HEK293 (cell line): Measurements from ENCODE around the gene HSD17B12.

ENCODE experiments used
- CTCF ChIA-PET: fragments of 350-600 bp; formaldehyde crosslinking; extraction: SDS; loops from one replicate; lab custom pipeline; 2021; ENCODE audit warnings: antibody characterized with exemption; lab: Yijun Ruan, JAX
- POLR2A ChIA-PET: fragments of 300-600 bp; formaldehyde crosslinking; extraction: SDS; loops from one replicate; lab custom pipeline; 2020; ENCODE audit warnings: antibody characterized with exemption, inconsistent platforms; lab: Yijun Ruan, JAX
- H3K27ac ChIP-seq: fragments of 200-500 bp; sonication (Bioruptor generic); 2 replicates; pipeline ENCODE4 v1.5.1; 2014; ENCODE audit warnings: low read depth, low read length, control low read depth, inconsistent platforms; ENCODE audit errors: extremely low read depth
- H3K36me3 ChIP-seq, 2 experiments: fragments of 200-500 bp in 1 of 2; sonication (Bioruptor generic) in 1 of 2; 1 replicate in 1 of 2; 2 replicates in 1 of 2; pipeline ENCODE4 v1.5.1; 2014 to 2017; ENCODE audit warnings: inconsistent platforms in 2 of 2, low read length in 2 of 2; ENCODE audit not compliant: control insufficient read depth in 2 of 2, insufficient read depth in 1 of 2
- H3K4me1 ChIP-seq: fragments of 200-500 bp; sonication (Bioruptor generic); 2 replicates; pipeline ENCODE4 v1.5.1; 2014; ENCODE audit warnings: mild to moderate bottlenecking, low read length, inconsistent platforms; ENCODE audit not compliant: control insufficient read depth, insufficient read depth
- H3K4me3 ChIP-seq: 2 replicates; pipeline ENCODE4 v1.5.1; 2011; ENCODE audit warnings: low read depth, mild to moderate bottlenecking, control low read depth, low read length, moderate library complexity
- H3K9me3 ChIP-seq: fragments of 200-500 bp; sonication (Bioruptor generic); 2 replicates; pipeline ENCODE4 v1.5.1; 2014; ENCODE audit warnings: low read depth, low read length, inconsistent platforms; ENCODE audit not compliant: control insufficient read depth, insufficient read depth
- BCL11B ChIP-seq: fragments of 450-650 bp; formaldehyde crosslinking; IDR thresholded peaks from 2 replicates; pipeline ENCODE4 v1.5.1; 2016; ENCODE audit warnings: low read depth, missing biosample characterization, missing genetic modification characterization
- FEZF1 ChIP-seq: fragments of 450-650 bp; formaldehyde crosslinking; IDR thresholded peaks from 2 replicates; pipeline ENCODE4 v1.5.1; 2016; ENCODE audit warnings: missing biosample characterization, missing genetic modification characterization
- GFI1B ChIP-seq: fragments of 450-650 bp; formaldehyde crosslinking; IDR thresholded peaks from 2 replicates; pipeline ENCODE4 v1.5.1; 2016; ENCODE audit warnings: missing biosample characterization, missing genetic modification characterization
- GLIS1 ChIP-seq: fragments of 450-650 bp; formaldehyde crosslinking; IDR thresholded peaks from 2 replicates; pipeline ENCODE4 v1.5.1; 2016; ENCODE audit warnings: missing biosample characterization, missing genetic modification characterization
- HOXA7 ChIP-seq: sonication (generic); formaldehyde crosslinking; IDR thresholded peaks from 2 replicates; pipeline ENCODE4 v1.8.1; 2022; ENCODE audit warnings: missing genetic modification reagents, borderline replicate concordance
- HOXC10 ChIP-seq: sonication (generic); formaldehyde crosslinking; IDR thresholded peaks from 2 replicates; pipeline ENCODE4 v1.8.1; 2023; ENCODE audit warnings: mild to moderate bottlenecking, missing genetic modification reagents
- KLF1 ChIP-seq: fragments of 450-650 bp; formaldehyde crosslinking; IDR thresholded peaks from 2 replicates; pipeline ENCODE4 v1.5.1; 2016; ENCODE audit warnings: missing biosample characterization, missing genetic modification characterization
- KLF8 ChIP-seq: fragments of 450-650 bp; formaldehyde crosslinking; IDR thresholded peaks from 2 replicates; pipeline ENCODE4 v1.5.1; 2016; ENCODE audit warnings: missing biosample characterization, missing genetic modification characterization
- WT1 ChIP-seq: fragments of 450-650 bp; formaldehyde crosslinking; IDR thresholded peaks from 2 replicates; pipeline ENCODE4 v1.5.1; 2016; ENCODE audit warnings: missing biosample characterization, missing genetic modification characterization
- ZBTB17 ChIP-seq: fragments of 450-650 bp; formaldehyde crosslinking; IDR thresholded peaks from 2 replicates; pipeline ENCODE4 v1.5.1; 2016; ENCODE audit warnings: missing biosample characterization, missing genetic modification characterization
- ZIC2 ChIP-seq: fragments of 450-650 bp; formaldehyde crosslinking; IDR thresholded peaks from 2 replicates; pipeline ENCODE4 v1.5.1; 2016; ENCODE audit warnings: missing biosample characterization, missing genetic modification characterization
- ZNF221 ChIP-seq: fragments of 450-650 bp; formaldehyde crosslinking; IDR thresholded peaks from 2 replicates; pipeline ENCODE4 v1.5.1; 2017; ENCODE audit warnings: missing biosample characterization, missing genetic modification characterization, borderline replicate concordance
- ZNF24 ChIP-seq: fragments of 450-650 bp; formaldehyde crosslinking; IDR thresholded peaks from 2 replicates; pipeline ENCODE4 v1.5.1; 2016; ENCODE audit warnings: missing biosample characterization, missing genetic modification characterization
- ZNF248 ChIP-seq: fragments of 450-650 bp; formaldehyde crosslinking; IDR thresholded peaks from 2 replicates; pipeline ENCODE4 v1.5.1; 2017; ENCODE audit warnings: missing biosample characterization, missing genetic modification characterization
- ZNF266 ChIP-seq: fragments of 450-650 bp; formaldehyde crosslinking; IDR thresholded peaks from 2 replicates; pipeline ENCODE4 v1.5.1; 2016; ENCODE audit warnings: missing biosample characterization, missing genetic modification characterization, low read depth
- ZNF324 ChIP-seq: fragments of 450-650 bp; formaldehyde crosslinking; IDR thresholded peaks from 2 replicates; pipeline ENCODE4 v1.5.1; 2016; ENCODE audit warnings: missing biosample characterization, missing genetic modification characterization
- ZNF416 ChIP-seq: fragments of 450-650 bp; formaldehyde crosslinking; IDR thresholded peaks from 2 replicates; pipeline ENCODE4 v1.5.1; 2016; ENCODE audit warnings: missing biosample characterization, missing genetic modification characterization
- ZNF426 ChIP-seq: fragments of 450-650 bp; formaldehyde crosslinking; IDR thresholded peaks from 2 replicates; pipeline ENCODE4 v1.5.1; 2017; ENCODE audit warnings: missing biosample characterization, missing genetic modification characterization, mild to moderate bottlenecking, inconsistent platforms, moderate library complexity
- ZNF488 ChIP-seq: fragments of 450-650 bp; formaldehyde crosslinking; IDR thresholded peaks from 2 replicates; pipeline ENCODE4 v1.5.1; 2016; ENCODE audit warnings: missing biosample characterization, missing genetic modification characterization
- ZNF521 ChIP-seq: fragments of 450-650 bp; formaldehyde crosslinking; IDR thresholded peaks from 2 replicates; pipeline ENCODE4 v1.5.1; 2017; ENCODE audit warnings: missing biosample characterization, mild to moderate bottlenecking, missing genetic modification characterization
- ZNF596 ChIP-seq: fragments of 450-650 bp; IDR thresholded peaks from 2 replicates; pipeline ENCODE4 v1.5.0; 2018; ENCODE audit warnings: missing biosample characterization, mild to moderate bottlenecking, missing genetic modification characterization, moderate library complexity
- ZNF626 ChIP-seq: fragments of 450-650 bp; sonication (Bioruptor Pico); formaldehyde crosslinking; IDR thresholded peaks from 2 replicates; pipeline ENCODE4 v1.5.1; 2018; ENCODE audit warnings: missing biosample characterization, missing genetic modification characterization, inconsistent platforms
- ZNF654 ChIP-seq: fragments of 450-650 bp; formaldehyde crosslinking; IDR thresholded peaks from 2 replicates; pipeline ENCODE4 v1.5.1; 2016; ENCODE audit warnings: low read depth, missing biosample characterization, missing genetic modification characterization
- ZNF76 ChIP-seq: fragments of 450-650 bp; formaldehyde crosslinking; IDR thresholded peaks from 2 replicates; pipeline ENCODE4; 2016; ENCODE audit warnings: low read depth, missing biosample characterization, missing genetic modification characterization, borderline replicate concordance
- TF ChIP-seq, protein P1 (sequence below): fragments of 450-650 bp; formaldehyde crosslinking; IDR thresholded peaks from 2 replicates; pipeline ENCODE4 v1.5.1; 2016; ENCODE audit warnings: missing biosample characterization, missing genetic modification characterization, low read depth
- TF ChIP-seq, protein P2 (sequence below): fragments of 450-650 bp; formaldehyde crosslinking; IDR thresholded peaks from 2 replicates; pipeline ENCODE4 v1.5.1; 2016; ENCODE audit warnings: missing biosample characterization, missing genetic modification characterization

Gene HSD17B12

DNA sequence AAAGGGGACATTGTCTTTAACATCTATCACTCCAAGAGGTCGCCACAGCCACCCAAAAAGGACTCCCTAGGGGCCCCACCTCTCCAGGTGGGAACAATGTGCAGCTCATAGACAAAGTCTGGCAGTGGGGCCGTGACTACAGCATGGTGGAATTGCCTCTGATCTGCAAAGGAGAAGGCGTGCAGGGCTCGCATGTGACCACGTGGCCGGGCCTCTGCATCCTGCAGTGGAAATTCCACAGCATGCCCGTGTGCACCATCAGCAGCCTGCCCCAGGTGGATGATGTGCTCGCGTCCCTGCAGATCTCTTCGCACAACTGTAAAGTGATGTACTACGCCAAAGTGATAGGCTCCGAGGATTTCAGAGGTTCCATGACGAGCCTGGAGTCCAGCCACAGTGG is 218.6 kb downstream of the HSD17B12 start:
- no peak for TF ChIP-seq FEZF1 (tag by site-specific recombination)
- no peak for TF ChIP-seq ZNF488 (tag by site-specific recombination)
- TF ChIP-seq, protein P1, sequence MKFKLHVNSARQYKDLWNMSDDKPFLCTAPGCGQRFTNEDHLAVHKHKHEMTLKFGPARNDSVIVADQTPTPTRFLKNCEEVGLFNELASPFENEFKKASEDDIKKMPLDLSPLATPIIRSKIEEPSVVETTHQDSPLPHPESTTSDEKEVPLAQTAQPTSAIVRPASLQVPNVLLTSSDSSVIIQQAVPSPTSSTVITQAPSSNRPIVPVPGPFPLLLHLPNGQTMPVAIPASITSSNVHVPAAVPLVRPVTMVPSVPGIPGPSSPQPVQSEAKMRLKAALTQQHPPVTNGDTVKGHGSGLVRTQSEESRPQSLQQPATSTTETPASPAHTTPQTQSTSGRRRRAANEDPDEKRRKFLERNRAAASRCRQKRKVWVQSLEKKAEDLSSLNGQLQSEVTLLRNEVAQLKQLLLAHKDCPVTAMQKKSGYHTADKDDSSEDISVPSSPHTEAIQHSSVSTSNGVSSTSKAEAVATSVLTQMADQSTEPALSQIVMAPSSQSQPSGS (tag by site-specific recombination), result no peak
- H3K4me1 ChIP-seq, result no peaks in the 10 kb centered on the region
- no peak overlapping the region for H3K27ac ChIP-seq
- ChIA-PET CTCF (interaction anchor here (0.6 to 1.6 kb wide), 3 partner anchors 9 to 253 kb away, joined by 4 to 6 read pairs (median 5); no protein-coding TSS in a partner anchor), POLR2A (no interaction called here)
- H3K36me3 ChIP-seq, result peaks cover 0 to 85% of the 10 kb centered on the region in 2 experiments; a peak in 2 of 3 replicates
- no peak overlapping the region for H3K4me3 ChIP-seq
- H3K9me3 ChIP-seq, result no peaks in the 10 kb centered on the region

DNA sequence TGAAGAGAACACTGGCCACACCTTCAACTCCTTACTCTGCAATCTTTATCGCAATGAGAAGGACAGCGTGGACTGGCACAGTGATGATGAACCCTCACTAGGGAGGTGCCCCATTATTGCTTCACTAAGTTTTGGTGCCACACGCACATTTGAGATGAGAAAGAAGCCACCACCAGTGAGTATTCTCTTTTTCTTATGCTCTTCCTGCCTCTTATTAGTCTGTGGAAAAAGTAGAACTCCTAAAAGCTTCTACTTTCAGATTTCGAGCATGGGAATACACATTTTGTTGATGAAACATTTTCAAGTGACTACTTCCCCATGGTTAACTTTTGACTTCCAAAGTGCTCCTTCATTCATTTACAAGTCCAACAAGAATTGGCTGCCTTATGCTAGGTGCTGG is 221.0 kb downstream of the HSD17B12 start:
- Histone ChIP-seq H3K36me3 (peaks cover 0 to 64% of the 10 kb centered on the region in 2 experiments; a peak in 2 of 3 replicates), H3K9me3 (no peaks in the 10 kb centered on the region), H3K4me3 (no peak overlapping the region)
- ChIA-PET CTCF (no interaction called here), POLR2A (no interaction called here)
- TF ChIP-seq GLIS1 (tag by site-specific recombination), result no peak
- no peak for TF ChIP-seq ZNF324 (tag by site-specific recombination)
- TF ChIP-seq KLF1, result no peak
- TF ChIP-seq BCL11B (tag by site-specific recombination), result no peak
- TF ChIP-seq ZNF248 (tag by site-specific recombination), result no peak
- no peak for TF ChIP-seq KLF8 (tag by site-specific recombination)
- TF ChIP-seq ZNF76 (tag by site-specific recombination), result no peak
- TF ChIP-seq ZBTB17 (tag by site-specific recombination), result no peak
- no peak for TF ChIP-seq ZNF24 (tag by site-specific recombination)
- TF ChIP-seq ZNF488 (tag by site-specific recombination), result no peak
- TF ChIP-seq, all 188 proteins: peak for 0
- H3K27ac ChIP-seq, result no peak overlapping the region
- H3K4me1 ChIP-seq, result no peaks in the 10 kb centered on the region

DNA sequence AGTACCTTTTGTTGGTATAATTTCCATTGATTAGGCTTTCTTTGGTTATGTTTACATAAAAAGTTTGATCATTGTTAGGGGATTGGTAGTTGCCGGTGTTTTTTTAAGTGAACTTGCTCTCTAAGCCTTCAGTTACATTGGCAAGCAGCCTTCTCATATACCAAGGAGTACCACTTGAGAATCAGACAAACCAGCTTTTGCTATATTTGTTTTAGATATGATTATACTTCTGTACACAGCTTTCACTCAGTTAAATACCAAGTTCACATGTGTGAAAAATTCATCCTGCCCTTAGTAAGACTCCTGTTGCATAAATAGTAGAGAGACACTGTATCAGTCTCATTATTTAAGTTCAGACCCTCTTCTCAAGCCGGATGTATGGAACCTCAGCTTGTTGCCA is 222.5 kb downstream of the HSD17B12 start:
- Histone ChIP-seq H3K27ac (no peak overlapping the region), H3K4me1 (no peaks in the 10 kb centered on the region), H3K4me3 (no peak overlapping the region), H3K9me3 (no peaks in the 10 kb centered on the region), H3K36me3 (peaks cover 0 to 57% of the 10 kb centered on the region in 2 experiments; a peak in 2 of 3 replicates)
- POLR2A ChIA-PET, result no interaction called here
- TF ChIP-seq ZNF596 (no peak), HOXC10 (no peak)
- CTCF ChIA-PET, result interaction anchor here (0.6 to 2.4 kb wide), 4 partner anchors 12 to 42 kb away, joined by 3 to 14 read pairs (median 4); no protein-coding TSS in a partner anchor

DNA sequence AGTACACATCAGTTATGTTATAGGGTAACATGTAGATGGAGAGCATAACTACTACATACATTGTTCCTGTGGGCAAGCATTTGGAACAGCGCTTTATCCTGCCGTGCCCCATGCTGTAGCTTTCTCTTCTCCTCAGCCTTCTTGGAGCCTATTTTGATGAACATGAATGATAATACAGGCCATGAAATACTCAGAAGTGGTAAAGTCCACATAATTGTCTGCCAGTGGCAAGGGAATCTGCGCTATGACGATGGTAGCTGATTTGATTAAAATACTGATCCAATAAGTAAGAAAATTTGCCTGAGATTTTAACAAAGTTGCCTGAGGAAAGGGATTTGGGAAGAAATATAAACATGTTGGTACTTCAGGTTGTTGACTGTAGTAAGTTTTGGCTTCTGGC is 223.4 kb downstream of the HSD17B12 start:
- CTCF ChIA-PET, result interaction anchor here (0.7 to 2.4 kb wide), 4 partner anchors 13 to 146 kb away, joined by 3 to 14 read pairs (median 4); no protein-coding TSS in a partner anchor
- no peak overlapping the region for H3K4me3 ChIP-seq
- POLR2A ChIA-PET, result no interaction called here
- peaks cover 0 to 55% of the 10 kb centered on the region in 2 experiments; a peak in 2 of 3 replicates for H3K36me3 ChIP-seq
- H3K9me3 ChIP-seq, result no peaks in the 10 kb centered on the region
- no peaks in the 10 kb centered on the region for H3K4me1 ChIP-seq
- H3K27ac ChIP-seq, result no peak overlapping the region
- no peak for TF ChIP-seq ZNF221 (tag by site-specific recombination)
- TF ChIP-seq ZNF266 (tag by site-specific recombination), result no peak
- no peak for TF ChIP-seq ZIC2 (tag by site-specific recombination)
- TF ChIP-seq, protein P2, sequence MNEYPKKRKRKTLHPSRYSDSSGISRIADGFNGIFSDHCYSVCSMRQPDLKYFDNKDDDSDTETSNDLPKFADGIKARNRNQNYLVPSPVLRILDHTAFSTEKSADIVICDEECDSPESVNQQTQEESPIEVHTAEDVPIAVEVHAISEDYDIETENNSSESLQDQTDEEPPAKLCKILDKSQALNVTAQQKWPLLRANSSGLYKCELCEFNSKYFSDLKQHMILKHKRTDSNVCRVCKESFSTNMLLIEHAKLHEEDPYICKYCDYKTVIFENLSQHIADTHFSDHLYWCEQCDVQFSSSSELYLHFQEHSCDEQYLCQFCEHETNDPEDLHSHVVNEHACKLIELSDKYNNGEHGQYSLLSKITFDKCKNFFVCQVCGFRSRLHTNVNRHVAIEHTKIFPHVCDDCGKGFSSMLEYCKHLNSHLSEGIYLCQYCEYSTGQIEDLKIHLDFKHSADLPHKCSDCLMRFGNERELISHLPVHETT (tag by site-specific recombination), result no peak
- no peak for TF ChIP-seq GFI1B
- no peak for TF ChIP-seq HOXA7 (CRISPR knock-in tag)
- no peak for TF ChIP-seq HOXC10
- TF ChIP-seq ZNF521 (tag by site-specific recombination), result no peak
- no peak for TF ChIP-seq ZNF626
- TF ChIP-seq ZNF416, result no peak
- no peak for TF ChIP-seq WT1
- no peak for TF ChIP-seq ZNF426
- no peak for TF ChIP-seq ZNF654 (tag by site-specific recombination)
